Liver (tissue), 3 donors: ENCODE measurements around the gene NUTM2G.
"Not testable (repeated sequence)": the region's sequence is repeated elsewhere in the genome, so short reads cannot be mapped to it uniquely, and the experiment has no call there.

Experiments
- GABPA ChIP-seq, 2 donors: IDR thresholded peaks in 1 of 2; conservative IDR thresholded peaks in 1 of 2; 2 replicates each; pipeline ENCODE4 v1.6.1; 2016; ENCODE audit warnings: antibody characterized with exemption in 2 of 2, mild to moderate bottlenecking in 1 of 2, moderate library complexity in 1 of 2
- JUND ChIP-seq, 2 donors: IDR thresholded peaks; 2 replicates each; pipeline ENCODE4 v1.6.1; 2016; ENCODE audit warnings: antibody characterized with exemption in 2 of 2
- REST ChIP-seq: IDR thresholded peaks from 2 replicates; pipeline ENCODE4 v1.6.1; 2016; ENCODE audit warnings: antibody characterized with exemption, mild to moderate bottlenecking
- SP1 ChIP-seq: IDR thresholded peaks from 2 replicates; pipeline ENCODE4 v1.6.1; 2018; ENCODE audit warnings: antibody characterized with exemption, mild to moderate bottlenecking
- TAF1 ChIP-seq: conservative IDR thresholded peaks from 2 replicates; pipeline ENCODE4 v1.6.1; 2016; ENCODE audit warnings: antibody characterized with exemption, mild to moderate bottlenecking
- TF ChIP-seq, protein P1 (sequence below): fragments of 150-350 bp; IDR thresholded peaks from 2 replicates; pipeline ENCODE4 v1.5.1; 2017; ENCODE audit warnings: improper control_type of control experiment, low read depth, low read length; ENCODE audit not compliant: missing input control
- TF ChIP-seq, protein P2 (sequence below): IDR thresholded peaks from 2 replicates; pipeline ENCODE4 v1.6.1; 2016; ENCODE audit warnings: antibody characterized with exemption
- donor health status: healthy.
- donor health status: healthy.

DNA sequence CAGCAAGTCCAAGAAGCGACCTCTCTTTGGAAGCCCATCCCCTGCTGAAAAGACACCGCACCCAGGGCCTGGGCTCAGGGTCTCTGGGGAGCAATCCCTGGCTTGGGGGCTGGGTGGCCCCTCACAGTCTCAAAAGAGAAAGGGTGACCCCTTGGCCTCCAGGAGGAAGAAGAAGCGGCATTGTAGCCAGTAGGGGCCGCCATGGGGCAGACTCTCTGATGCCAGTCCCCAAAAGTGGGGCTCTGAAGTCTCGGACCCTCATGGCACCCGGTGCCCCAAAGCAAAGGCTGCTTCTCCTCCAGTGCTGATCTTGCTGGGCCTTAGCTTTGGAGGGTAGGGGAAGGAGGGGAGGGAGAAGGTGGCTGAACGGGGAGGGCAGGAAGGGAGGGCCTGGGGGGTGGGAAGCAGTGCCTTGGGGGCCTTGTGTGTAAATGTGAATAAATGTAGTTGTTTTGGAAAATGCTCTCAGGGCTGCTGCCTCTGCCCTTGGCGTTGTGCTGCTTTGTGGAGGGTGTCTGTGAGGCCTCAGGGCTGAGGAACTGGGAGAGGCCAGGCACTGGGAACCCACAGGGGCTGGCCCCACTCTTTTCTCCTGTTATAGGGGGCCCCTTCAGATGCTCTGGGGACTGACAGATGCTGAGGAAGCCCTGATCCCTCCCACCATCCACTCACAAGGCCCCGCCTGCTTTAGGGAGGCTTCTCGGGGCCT is 10.5 kb downstream of the NUTM2G start:
- not testable (repeated sequence) for TF ChIP-seq SP1; REST; GABPA (IDR thresholded peaks at IDR 0.05 in 1 of 2, conservative IDR thresholded peaks at IDR 0.05 in 1 of 2); JUND (IDR thresholded peaks at IDR 0.05); TAF1
- TF ChIP-seq, protein P1, sequence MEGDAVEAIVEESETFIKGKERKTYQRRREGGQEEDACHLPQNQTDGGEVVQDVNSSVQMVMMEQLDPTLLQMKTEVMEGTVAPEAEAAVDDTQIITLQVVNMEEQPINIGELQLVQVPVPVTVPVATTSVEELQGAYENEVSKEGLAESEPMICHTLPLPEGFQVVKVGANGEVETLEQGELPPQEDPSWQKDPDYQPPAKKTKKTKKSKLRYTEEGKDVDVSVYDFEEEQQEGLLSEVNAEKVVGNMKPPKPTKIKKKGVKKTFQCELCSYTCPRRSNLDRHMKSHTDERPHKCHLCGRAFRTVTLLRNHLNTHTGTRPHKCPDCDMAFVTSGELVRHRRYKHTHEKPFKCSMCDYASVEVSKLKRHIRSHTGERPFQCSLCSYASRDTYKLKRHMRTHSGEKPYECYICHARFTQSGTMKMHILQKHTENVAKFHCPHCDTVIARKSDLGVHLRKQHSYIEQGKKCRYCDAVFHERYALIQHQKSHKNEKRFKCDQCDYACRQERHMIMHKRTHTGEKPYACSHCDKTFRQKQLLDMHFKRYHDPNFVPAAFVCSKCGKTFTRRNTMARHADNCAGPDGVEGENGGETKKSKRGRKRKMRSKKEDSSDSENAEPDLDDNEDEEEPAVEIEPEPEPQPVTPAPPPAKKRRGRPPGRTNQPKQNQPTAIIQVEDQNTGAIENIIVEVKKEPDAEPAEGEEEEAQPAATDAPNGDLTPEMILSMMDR = not testable (repeated sequence)
- TF ChIP-seq, protein P2, sequence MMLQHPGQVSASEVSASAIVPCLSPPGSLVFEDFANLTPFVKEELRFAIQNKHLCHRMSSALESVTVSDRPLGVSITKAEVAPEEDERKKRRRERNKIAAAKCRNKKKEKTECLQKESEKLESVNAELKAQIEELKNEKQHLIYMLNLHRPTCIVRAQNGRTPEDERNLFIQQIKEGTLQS = not testable (repeated sequence)
